MM.1S (cell line): Measurements from ENCODE around the gene TRMT10B.

Source experiments
- CTCF ChIP-seq: fragments of 300-600 bp; sonication (generic); IDR thresholded peaks from 2 replicates; pipeline ENCODE4 v1.5.1; 2016; ENCODE audit warnings: antibody characterized with exemption, low read length, mixed read lengths
- EZH2 ChIP-seq: fragments of 300-600 bp; sonication (generic); optimal IDR thresholded peaks from 2 replicates; pipeline ENCODE3; 2017; ENCODE audit warnings: low read depth, mild to moderate bottlenecking, antibody characterized with exemption, low read length, mixed read lengths
- EZH2phosphoT487 ChIP-seq: fragments of 300-600 bp; sonication (generic); IDR thresholded peaks from 2 replicates; pipeline ENCODE4 v1.6.1; 2018; ENCODE audit warnings: antibody characterized with exemption, low read length

GRCh38 chr9:37760416-37761161 lies 7.0 kb downstream of the TRMT10B start:
- no peak for TF ChIP-seq CTCF
- TF ChIP-seq EZH2phosphoT487 = no peak
- no peak for TF ChIP-seq EZH2
